Prostate gland (tissue), 2 donors: Measurements from ENCODE around the gene TAPT1. TPM values are rescaled to one million over a fixed set of nuclear protein-coding genes. Genes with fewer than 3 reads are reported as not detected.

Source experiments
- DNase-seq: peaks from one replicate; pipeline ENCODE4 v3.0.0-alpha.2; 2019; ENCODE audit warnings: low spot score
- H3K27ac ChIP-seq, 2 donors: fragments of 200-600 bp; sonication (generic); 2 replicates each; pipeline ENCODE4 v1.5.1; 2017 to 2019
- H3K27me3 ChIP-seq: fragments of 200-600 bp; sonication (generic); replicated peaks from 2 replicates; pipeline ENCODE4 v1.5.1; 2019; ENCODE audit not compliant: insufficient read depth
- H3K36me3 ChIP-seq, 2 donors: fragments of 200-600 bp; sonication (generic); 1 replicate in 1 of 2; 2 replicates in 1 of 2; pipeline versions ENCODE4 v1.5.1 to v1.8.1; 2017 to 2019
- H3K4me1 ChIP-seq: fragments of 200-600 bp; sonication (generic); replicated peaks from 2 replicates; pipeline ENCODE4 v1.5.1; 2019
- H3K4me3 ChIP-seq, 2 donors: fragments of 200-600 bp; sonication (generic); 2 replicates each; pipeline ENCODE4 v1.5.1; 2017 to 2019
- H3K9me3 ChIP-seq: fragments of 200-600 bp; sonication (generic); 2 replicates; pipeline ENCODE4 v1.5.1; 2017
- POLR2A ChIP-seq: fragments of 450-650 bp; IDR thresholded peaks from one replicate; pipeline ENCODE4 v1.6.1; 2016; ENCODE audit warnings: antibody characterized with exemption, mild to moderate bottlenecking
- POLR2AphosphoS5 ChIP-seq: sonication (generic); formaldehyde crosslinking; IDR thresholded peaks from one replicate; pipeline ENCODE4 v1.6.1; 2017; ENCODE audit warnings: antibody characterized with exemption
- WGBS: methylation state at CpG from one replicate; pipeline ENCODE4 v1.1.5; 2018; 5-methylcytosine and 5-hydroxymethylcytosine counted together
- intact Hi-C: fragments of 100-400 bp; cut with DNase I; formaldehyde crosslinking; loops from one replicate; pipeline ENCODE4 v1.14.2; 2022
- total RNA-seq, 2 donors: library from RNA; depleted of rRNA; stranded (reverse); fragments of >200 nt; gene quantifications; one replicate each; pipeline ENCODE4 v1.1.0, GENCODE V29; 2016
- TF ChIP-seq, protein P1 (sequence below), 4 experiments: fragments of 200-600 bp in 2 of 4; fragments of 450-650 bp in 2 of 4; sonication (generic) in 2 of 4; IDR thresholded peaks; 1 replicate in 3 of 4; 2 replicates in 1 of 4; pipeline ENCODE4 v1.5.1; 2016 to 2019; ENCODE audit warnings: antibody characterized with exemption in 4 of 4, mild to moderate bottlenecking in 2 of 4, moderate library complexity in 2 of 4

The TAPT1 gene
- total RNA-seq, 2 donors from 2014 or later: 16.2 to 48.6 TPM

DNA sequence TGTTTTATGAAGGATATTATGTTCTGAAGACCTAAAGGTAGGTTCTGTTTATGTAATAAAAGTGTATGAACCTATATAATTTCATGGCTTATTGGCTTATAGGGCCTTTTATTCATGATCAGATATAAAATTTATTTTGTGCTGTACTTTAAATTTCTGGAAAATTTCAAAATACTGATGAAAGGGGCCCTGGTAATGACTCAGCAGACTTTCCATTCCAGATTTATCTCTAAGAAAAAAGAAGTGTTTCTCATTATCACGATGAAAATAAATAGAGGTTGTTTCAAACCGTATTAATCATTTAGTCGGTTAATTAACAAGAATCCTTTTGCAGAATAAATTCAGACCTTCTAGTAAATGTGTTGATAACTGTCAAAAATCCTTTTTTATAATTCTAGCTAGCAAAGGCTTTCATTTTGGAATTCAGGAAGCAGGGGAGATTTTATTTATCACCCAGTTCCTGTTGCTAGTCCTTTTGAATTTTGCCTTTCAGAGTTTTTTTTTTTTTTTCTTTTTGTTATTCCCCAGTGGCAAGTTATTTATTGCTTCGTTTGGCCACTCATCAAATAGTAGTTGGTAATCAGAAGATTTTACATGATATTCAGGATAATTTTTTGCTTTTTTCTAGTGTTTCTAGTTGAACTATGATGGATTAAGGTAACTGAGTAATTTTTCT is 5.4 kb upstream of the TAPT1 start:
- no peaks in the 10 kb centered on the region for H3K27me3 ChIP-seq
- 64% methylated on average over 4 of the region's 4 CpGs for WGBS
- TF ChIP-seq POLR2AphosphoS5 (no peak), POLR2A (no peak)
- intact Hi-C loops: no loop called here
- H3K4me1 ChIP-seq: no peaks in the 10 kb centered on the region
- no peak overlapping the region for H3K4me3 ChIP-seq
- no peaks in the 10 kb centered on the region for H3K9me3 ChIP-seq
- H3K27ac ChIP-seq: no peak overlapping the region
- no peaks in the 10 kb centered on the region for H3K36me3 ChIP-seq
- DNase-seq: no peak

DNA sequence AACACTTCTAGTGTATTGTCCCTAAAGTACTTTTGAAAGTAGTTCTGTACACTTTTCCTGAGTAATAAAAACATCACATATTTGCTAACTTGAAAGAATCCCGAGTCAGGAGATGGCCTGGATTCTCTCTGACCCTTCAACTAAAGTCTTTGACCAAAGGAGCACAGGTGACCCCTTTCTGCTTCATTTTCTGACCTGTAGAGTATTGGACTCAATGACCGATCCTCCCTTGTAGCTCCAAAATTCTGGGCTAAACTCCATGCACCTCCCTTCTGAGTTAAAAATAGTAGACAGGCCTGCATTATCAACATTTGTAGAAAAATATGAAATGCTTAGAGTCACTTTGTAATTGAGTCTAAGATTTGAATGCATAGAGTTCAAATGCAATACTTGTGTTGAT is 4.0 kb upstream of the TAPT1 start:
- 72% methylated on average over 2 of the region's 2 CpGs for WGBS
- Histone ChIP-seq H3K27ac (no peak overlapping the region), H3K36me3 (no peaks in the 10 kb centered on the region), H3K4me3 (no peak overlapping the region), H3K9me3 (no peaks in the 10 kb centered on the region), H3K27me3 (no peaks in the 10 kb centered on the region), H3K4me1 (no peaks in the 10 kb centered on the region)
- intact Hi-C loops: no loop called here
- no peak for TF ChIP-seq POLR2A
- no peak for TF ChIP-seq POLR2AphosphoS5
- TF ChIP-seq, protein P1, sequence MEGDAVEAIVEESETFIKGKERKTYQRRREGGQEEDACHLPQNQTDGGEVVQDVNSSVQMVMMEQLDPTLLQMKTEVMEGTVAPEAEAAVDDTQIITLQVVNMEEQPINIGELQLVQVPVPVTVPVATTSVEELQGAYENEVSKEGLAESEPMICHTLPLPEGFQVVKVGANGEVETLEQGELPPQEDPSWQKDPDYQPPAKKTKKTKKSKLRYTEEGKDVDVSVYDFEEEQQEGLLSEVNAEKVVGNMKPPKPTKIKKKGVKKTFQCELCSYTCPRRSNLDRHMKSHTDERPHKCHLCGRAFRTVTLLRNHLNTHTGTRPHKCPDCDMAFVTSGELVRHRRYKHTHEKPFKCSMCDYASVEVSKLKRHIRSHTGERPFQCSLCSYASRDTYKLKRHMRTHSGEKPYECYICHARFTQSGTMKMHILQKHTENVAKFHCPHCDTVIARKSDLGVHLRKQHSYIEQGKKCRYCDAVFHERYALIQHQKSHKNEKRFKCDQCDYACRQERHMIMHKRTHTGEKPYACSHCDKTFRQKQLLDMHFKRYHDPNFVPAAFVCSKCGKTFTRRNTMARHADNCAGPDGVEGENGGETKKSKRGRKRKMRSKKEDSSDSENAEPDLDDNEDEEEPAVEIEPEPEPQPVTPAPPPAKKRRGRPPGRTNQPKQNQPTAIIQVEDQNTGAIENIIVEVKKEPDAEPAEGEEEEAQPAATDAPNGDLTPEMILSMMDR (IDR thresholded peaks at IDR 0.05): no peak
- no peak for DNase-seq

DNA sequence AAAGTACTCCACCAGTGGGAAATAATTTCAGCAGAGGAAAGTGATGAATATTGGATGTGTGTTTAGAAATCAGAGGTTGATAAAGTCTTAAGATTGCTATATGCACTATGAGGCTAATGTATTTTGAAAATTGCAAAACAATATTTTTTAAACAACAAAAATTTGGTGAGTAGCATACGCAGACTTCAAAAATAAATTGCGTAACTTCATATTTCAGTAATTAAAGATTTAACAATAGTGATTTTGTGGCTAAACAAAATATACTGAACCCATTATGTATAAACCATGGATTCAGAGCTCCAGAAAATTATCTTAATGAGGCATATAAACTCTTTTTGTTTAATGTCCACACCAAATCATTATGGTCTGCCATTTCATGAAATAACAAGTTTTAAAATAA is 3.3 kb upstream of the TAPT1 start:
- Histone ChIP-seq H3K9me3 (no peaks in the 10 kb centered on the region), H3K4me3 (no peak overlapping the region), H3K27ac (no peak overlapping the region), H3K36me3 (no peaks in the 10 kb centered on the region), H3K27me3 (no peaks in the 10 kb centered on the region), H3K4me1 (no peaks in the 10 kb centered on the region)
- intact Hi-C loops: no loop called here
- DNase-seq: no peak
- 97% methylated on average over 2 of the region's 2 CpGs for WGBS
- TF ChIP-seq POLR2A (no peak), POLR2AphosphoS5 (no peak)
- TF ChIP-seq, protein P1 (IDR thresholded peaks at IDR 0.05): no peak

DNA sequence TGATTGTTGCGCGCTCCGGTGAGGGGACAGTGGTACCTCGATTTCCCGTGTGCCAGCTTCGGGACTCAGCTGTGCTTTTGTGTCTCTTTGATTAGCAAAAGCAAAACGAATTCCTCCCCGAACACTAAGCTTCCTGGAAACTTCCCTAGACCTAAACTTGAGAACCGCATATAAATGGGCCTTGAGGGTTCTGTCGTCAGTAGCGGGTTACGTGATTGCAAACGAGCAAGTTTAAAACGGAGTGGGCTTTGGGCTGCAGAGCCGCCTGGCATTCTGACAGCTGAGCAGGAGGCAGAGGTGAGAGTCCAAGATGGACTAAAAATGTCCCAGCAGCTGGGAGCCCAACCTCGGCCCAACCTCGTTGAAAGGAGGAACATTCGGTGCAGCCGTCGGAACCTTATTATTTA is 1.2 kb upstream of the TAPT1 start:
- intact Hi-C loops: no loop called here
- no peaks in the 10 kb centered on the region for H3K9me3 ChIP-seq
- peak overlapping the region; percentile 93 to 96 for H3K27ac ChIP-seq
- peak overlapping the region; percentile 61 to 89 for H3K4me3 ChIP-seq
- no peaks in the 10 kb centered on the region for H3K27me3 ChIP-seq
- 4% methylated on average over 20 of the region's 20 CpGs for WGBS
- DNase-seq: no peak
- H3K4me1 ChIP-seq: no peaks in the 10 kb centered on the region
- no peaks in the 10 kb centered on the region for H3K36me3 ChIP-seq
- TF ChIP-seq POLR2A (peak; percentile 13), POLR2AphosphoS5 (no peak)
- TF ChIP-seq, protein P1 (IDR thresholded peaks at IDR 0.05): no peak

DNA sequence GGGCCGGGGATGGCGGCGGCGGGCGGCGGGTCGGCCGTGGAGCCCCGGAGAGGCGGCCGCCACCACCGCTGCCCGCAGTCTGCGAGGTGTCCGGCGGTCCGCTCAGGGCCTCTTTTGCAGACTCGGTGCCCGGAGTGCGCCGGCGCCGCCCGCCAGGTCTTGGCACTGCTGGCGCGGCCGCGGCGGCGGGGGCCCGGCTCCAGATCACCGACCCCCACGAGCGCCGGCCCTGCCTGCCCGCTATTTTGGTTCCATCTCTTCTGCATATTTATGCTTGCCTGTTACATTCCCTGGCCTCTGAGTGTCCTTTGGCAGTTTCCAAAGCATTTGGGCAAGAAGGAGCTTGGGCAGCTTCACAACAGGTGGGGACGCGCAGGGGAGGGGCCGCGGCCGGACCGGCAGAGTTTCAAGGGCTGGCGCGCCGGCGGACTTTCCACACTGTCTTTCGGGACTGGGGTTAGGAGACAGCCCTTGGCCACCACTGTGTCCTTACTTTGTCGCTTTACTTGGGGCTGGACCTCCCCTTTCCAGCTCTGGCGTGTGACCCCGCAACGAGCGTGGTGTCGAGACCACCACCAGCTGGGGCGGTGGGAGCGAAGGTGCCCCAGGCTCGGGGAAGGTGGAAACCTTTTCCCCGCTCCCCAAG is 668 bp upstream of the TAPT1 start:
- TF ChIP-seq POLR2AphosphoS5: peak; percentile 11
- TF ChIP-seq POLR2A: peak; percentile 3
- TF ChIP-seq, protein P1 (IDR thresholded peaks at IDR 0.05): peak in 1 of 4 experiments; percentile 8
- Histone ChIP-seq H3K4me3 (peak overlapping the region; percentile 61 to 89), H3K9me3 (no peaks in the 10 kb centered on the region), H3K36me3 (no peaks in the 10 kb centered on the region), H3K27ac (peak overlapping the region; percentile 93 to 96), H3K4me1 (no peaks in the 10 kb centered on the region), H3K27me3 (no peaks in the 10 kb centered on the region)
- WGBS: under 1% methylated on average over 42 of the region's 57 CpGs
- DNase-seq: peak; percentile 48
- intact Hi-C loops: no loop called here
